ENCODE results near the gene LY6G6C. TPM values are rescaled to one million over a fixed set of nuclear protein-coding genes. Genes with fewer than 3 reads are reported as not detected.
"Not testable (repeated sequence)": the region's sequence is repeated elsewhere in the genome, so short reads cannot be mapped to it uniquely, and the experiment has no call there.

The LY6G6C gene
- total RNA-seq, 1 donor from 2014 or later, result not detected

GRCh38 chr6:31709157-31709556, 12.4 kb downstream of the LY6G6C start:
- not testable (repeated sequence) for DNase-seq (ENCODE audit: extremely low read depth, low read depth, low spot score)

GRCh38 chr6:31708224-31708623, 13.3 kb downstream of the LY6G6C start:
- DNase-seq (ENCODE audit: extremely low read depth, low read depth, low spot score), result no peak

- no peak for DNase-seq (ENCODE audit: extremely low read depth, low read depth, low spot score)
These were observed 13.8 kb downstream of the LY6G6C start for GRCh38 chr6:31707701-31708100.

DNA sequence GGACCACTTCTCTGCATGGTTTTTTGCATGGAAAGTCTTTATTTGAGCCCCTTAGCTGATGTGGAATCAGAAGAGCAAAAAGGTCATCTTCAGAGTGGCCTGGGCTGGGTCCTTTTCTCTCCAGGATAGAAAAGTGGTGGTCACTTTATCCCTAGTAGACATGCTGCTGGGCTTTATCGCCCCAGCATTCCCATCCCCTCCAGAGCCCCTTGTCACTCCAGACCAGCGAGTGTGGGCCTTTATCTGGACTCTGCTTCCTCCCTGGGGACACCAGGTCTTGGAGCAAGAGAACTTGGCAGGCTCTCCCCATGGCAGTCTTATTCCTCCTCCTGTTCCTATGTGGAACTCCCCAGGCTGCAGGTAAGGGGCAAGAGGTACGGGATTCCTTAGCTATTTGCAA, 14.9 kb downstream of the LY6G6C start, which contains the start of gene LY6G6F:
TSS of gene LY6G6F (plus strand) at position 268 of the 400 bp plus-strand sequence. CDS start at position 309, 41 bp downstream.
- no peak for DNase-seq (ENCODE audit: extremely low read depth, low read depth, low spot score)

GRCh38 chr6:31705931-31706330, 15.6 kb downstream of the LY6G6C start:
- no peak for DNase-seq (ENCODE audit: extremely low read depth, low read depth, low spot score)

DNA sequence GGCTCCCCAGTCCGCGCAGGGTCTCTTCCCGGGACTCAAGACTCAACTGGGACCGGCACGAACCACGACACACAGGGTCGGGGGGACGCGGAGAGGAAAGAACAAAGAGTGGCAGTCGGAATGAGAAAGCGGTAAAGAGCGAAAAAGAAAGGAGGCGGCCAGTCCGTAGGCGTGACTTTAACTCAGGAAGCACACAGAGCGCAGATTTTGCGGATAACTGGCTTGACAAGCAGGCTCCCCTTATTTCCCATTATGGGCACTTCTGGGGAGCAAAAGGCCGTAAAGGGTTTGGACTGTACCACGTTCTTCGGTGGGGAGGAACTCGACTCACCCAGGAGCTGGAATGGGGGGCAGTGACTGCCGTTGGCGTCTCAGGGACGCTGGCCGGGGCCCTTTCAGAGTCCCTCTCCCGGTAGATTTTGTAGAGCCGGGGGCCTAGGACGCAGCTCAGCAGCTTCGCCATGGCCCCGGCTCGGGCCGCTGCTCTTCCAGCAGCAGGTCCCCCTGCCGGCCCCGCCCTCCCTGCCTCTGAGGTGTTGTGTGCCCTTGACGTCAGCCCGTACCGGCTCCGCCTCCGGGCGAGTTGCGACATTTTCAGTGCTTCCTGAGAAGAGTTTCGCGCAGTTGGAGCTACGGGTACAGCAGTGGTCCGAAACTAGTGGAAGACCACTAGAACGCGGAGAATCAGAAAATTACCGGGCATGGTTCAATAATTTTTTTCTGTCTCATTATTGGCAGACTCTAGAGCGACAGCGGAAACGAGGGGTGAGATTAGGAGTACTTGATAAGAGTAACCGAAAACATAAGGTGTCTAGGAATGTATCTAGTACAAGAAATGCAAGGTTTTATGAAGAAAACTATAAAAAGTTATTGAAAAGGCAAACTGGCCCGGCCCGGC, 18.5 kb downstream of the LY6G6C start, which contains the start of gene ABHD16A:
TSS of gene ABHD16A (minus strand) at position 506 of the 898 bp plus-strand sequence. CDS start at position 463, 43 bp downstream.
- peak; percentile 92 for DNase-seq (ENCODE audit: extremely low read depth, low read depth, low spot score)

GRCh38 chr6:31702405-31702818, 19.1 kb downstream of the LY6G6C start:
- no peak for DNase-seq (ENCODE audit: extremely low read depth, low read depth, low spot score)

DNA sequence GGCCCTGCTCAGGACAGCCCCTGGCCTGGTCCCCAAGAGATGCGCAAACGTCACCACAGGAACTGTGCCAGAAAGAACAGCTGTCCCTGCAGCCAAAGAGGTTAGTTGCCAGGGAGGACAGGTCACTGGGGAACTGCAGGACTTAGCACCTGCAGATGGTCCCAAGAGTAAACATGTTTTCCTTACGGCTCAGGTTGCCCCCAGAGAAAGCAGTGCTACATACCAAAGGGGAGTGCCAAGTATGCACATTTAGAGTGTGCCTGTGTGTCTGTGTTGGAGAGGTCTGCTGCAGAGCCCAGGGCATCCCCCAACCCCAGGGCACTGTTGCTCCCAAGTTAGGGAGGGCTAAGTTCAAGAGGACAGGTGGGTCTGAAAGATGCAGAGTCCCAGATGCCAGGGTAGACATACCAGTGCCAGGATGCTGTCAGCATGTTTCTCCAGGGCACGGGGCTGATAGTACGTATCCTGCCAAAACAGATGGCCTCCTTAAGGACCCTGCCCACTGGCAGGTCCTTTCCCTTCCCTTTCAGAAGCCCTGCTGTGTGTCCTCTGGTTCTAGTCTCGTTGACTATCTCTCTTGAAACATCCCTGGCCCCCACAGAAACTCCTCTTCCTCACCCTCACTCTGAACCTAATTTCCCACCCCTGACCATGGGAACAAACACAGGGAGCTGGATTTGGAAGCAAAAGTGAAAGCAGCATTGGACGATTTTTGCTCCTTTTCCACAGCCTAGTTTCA, 19.7 kb downstream of the LY6G6C start:
- DNase-seq (ENCODE audit: extremely low read depth, low read depth, low spot score), result no peak

- no peak for DNase-seq (ENCODE audit: extremely low read depth, low read depth, low spot score)
These were observed 20.7 kb downstream of the LY6G6C start for GRCh38 chr6:31700740-31701401.

DNA sequence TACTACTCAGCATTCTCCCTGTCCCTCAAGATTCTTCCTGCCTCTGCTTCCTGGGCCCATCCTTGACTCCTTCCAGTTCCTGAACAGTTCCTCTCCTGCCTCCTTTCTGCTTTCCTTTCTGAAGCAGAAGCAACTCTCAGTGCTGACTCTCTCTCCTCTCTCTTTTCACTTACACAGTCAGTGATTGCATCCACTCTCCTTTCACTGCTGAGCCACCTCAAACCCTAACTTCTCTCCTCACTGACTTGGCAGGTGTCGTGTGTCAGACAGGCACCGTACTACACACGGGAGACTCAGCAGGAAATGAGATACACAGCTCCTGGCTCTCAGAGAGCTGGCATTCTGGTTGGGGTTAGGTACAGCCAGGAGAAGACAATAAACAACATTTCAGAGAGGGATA, 24.0 kb downstream of the LY6G6C start:
- no peak for DNase-seq (ENCODE audit: extremely low read depth, low read depth, low spot score)

GRCh38 chr6:31693535-31693934, 28.0 kb downstream of the LY6G6C start:
- no peak for DNase-seq (ENCODE audit: extremely low read depth, low read depth, low spot score)

DNA sequence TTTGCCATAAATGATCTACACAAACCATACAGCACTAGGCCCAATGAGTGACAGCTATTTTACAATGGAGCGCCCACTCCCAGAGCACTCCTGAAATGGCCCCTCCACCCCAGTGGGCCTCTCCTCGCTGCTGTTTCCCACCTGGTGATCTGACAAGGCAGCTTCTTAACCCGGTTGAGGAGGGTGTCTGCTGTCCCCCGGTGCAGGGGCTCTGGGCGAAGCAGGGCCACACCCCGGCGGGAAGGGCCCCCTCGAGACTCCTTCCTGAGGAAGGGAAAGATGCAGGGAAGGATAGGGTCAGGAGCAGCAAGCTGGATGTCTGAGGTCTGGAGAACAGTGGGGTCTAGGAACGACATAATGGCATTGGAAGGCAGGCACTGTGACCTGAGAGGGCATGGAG, 28.7 kb downstream of the LY6G6C start:
- no peak for DNase-seq (ENCODE audit: extremely low read depth, low read depth, low spot score)

DNA sequence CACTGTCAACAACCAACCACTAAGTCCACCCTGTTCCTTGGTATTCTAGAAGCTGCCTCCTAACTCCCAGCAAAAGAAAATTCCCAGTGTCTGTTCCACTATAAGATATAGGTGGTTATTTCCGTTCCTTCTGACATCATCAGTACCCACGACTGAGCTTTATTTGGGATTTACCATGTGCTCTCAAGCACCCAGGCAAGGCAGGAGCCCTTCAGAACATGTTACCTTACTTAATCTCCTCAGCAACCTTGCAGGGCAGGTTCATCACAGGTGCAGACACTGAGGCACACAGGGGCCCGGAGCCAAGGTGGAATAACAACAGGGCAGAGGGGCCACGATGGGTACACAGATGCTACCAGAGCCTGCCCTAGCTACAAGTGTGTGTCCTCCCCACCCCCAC, 29.2 kb downstream of the LY6G6C start:
- DNase-seq (ENCODE audit: extremely low read depth, low read depth, low spot score), result no peak

- no peak for DNase-seq (ENCODE audit: extremely low read depth, low read depth, low spot score)
These were observed 29.9 kb downstream of the LY6G6C start for GRCh38 chr6:31691564-31692108.

GRCh38 chr6:31691078-31691463, 30.5 kb downstream of the LY6G6C start:
- no peak for DNase-seq (ENCODE audit: extremely low read depth, low read depth, low spot score)

GRCh38 chr6:31690231-31691077, 31.1 kb downstream of the LY6G6C start:
- DNase-seq (ENCODE audit: extremely low read depth, low read depth, low spot score), result no peak

DNA sequence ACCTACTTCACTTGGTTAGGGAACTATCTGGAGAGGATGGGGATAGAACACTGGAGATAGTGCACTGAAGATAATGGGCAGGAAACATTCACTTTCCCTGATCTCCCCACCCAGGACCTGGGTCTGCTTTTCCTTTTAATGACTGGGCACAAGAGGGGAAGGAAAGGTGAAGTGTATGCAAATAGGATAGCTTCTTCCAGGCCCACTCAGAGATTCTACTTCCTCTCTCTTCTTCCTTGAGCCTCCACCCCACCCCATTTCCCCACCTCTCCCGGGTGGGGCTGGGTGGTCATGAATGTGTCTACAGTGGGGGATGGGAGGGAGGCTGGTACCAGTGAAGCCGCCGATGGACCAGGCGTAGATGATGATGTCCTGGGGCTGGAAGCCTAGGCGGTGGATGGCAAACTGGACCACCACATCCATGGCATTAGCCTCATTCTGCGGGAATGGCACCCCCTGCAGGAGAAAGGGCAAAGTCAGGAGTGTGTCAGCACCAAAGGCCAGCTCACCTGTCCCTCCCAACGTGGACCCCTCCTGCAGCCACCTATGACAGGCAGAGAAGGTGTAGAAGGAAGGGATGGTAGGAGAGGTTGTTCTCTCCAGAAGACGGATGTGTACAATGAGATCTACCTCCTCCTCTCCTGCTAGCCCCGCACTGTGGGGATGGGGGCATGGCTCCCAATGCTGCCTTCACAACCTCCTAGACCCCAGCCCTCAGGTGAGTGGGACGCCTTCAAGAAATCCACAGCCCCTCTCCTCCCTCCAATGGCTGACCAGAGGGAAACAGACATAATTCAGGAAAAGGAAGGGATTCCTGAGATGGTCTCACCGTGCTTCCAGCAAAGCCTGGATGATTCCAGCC, 32.1 kb downstream of the LY6G6C start:
- DNase-seq (ENCODE audit: extremely low read depth, low read depth, low spot score), result no peak

DNA sequence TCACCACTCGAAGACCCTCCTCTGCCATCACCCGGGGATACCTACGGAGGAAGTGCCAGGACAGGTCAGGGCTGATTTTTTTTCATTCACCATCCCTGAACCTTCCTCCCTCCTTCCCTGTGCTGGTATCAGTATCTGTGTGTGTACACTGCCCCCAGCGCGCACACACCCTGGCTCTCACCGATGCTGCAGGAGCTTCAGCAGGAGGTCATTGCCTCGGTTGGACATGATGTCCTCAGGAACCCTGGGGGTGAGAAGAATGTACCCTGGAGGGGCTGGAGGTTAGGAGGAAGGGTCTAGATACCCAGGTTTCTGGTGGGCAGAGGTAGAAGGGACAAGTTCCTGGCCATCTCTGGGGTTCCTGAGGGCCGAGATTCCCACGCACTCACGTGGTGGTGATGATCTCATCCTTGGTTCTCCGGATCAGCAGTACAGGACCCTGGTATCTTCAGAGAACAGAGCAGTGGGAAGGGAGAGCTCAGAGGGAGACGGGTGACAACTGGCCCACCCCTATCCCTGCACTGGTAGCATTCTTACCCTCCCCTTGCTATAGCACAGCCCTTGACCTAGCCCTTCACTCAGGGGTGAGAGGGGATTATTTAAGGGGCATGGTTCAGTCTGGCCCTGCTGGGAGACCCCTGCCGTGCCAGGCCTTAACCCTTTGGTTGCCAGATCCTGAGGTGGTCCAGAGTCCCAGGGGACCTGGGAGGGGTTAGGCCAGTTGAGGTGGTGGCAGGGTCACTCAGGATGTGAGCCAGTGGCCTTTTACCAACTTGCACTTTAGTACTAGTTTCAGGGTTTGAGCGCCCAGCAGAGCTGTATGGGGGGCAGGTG, 33.5 kb downstream of the LY6G6C start:
- no peak for DNase-seq (ENCODE audit: extremely low read depth, low read depth, low spot score)

All from glomerular endothelial cell (primary cell).